DND-41 (cell line): ENCODE results near the gene MYLK4.

Source experiments
- ATAC-seq: fragments of 200-7000 bp; cut with Tn5 transposase; 3 replicates; pipeline ENCODE4 v1.9.1; 2021; ENCODE audit warnings: low read depth; ENCODE audit not compliant: insufficient read depth
- DNase-seq: peaks from one replicate; pipeline ENCODE4 v3.0.0-alpha.2; 2020
- H2AFZ ChIP-seq: 2 replicates; pipeline ENCODE4 v1.6.0; 2012; ENCODE audit warnings: low read depth, low read length
- H3K27ac ChIP-seq: 2 replicates; pipeline ENCODE4 v1.5.1; 2012; ENCODE audit warnings: low read length, inconsistent platforms
- H3K27me3 ChIP-seq: fragments of 200-600 bp; sonication (generic); 2 replicates; pipeline ENCODE4 v1.6.0; 2012; ENCODE audit warnings: low read length, mild to moderate bottlenecking, inconsistent platforms; ENCODE audit not compliant: insufficient read depth, poor library complexity
- H3K36me3 ChIP-seq: 2 replicates; pipeline ENCODE4 v1.5.1; 2012; ENCODE audit warnings: low read length, inconsistent platforms; ENCODE audit not compliant: insufficient read depth
- H3K4me1 ChIP-seq: 2 replicates; pipeline ENCODE4 v1.5.1; 2012; ENCODE audit warnings: mild to moderate bottlenecking, low read length; ENCODE audit not compliant: insufficient read depth
- H3K4me2 ChIP-seq: 2 replicates; pipeline ENCODE4 v1.6.0; 2012; ENCODE audit warnings: mild to moderate bottlenecking, moderate library complexity, low read length, inconsistent platforms; ENCODE audit not compliant: insufficient read depth
- H3K4me3 ChIP-seq, 2 experiments: fragments of 200-600 bp in 1 of 2; shearing (Covaris generic) in 1 of 2; 2 replicates each; pipeline ENCODE4 v1.5.1; 2012 to 2016; ENCODE audit warnings: inconsistent platforms in 2 of 2, low read length in 2 of 2, mild to moderate bottlenecking in 2 of 2, low read depth in 1 of 2, moderate library complexity in 1 of 2
- H3K79me2 ChIP-seq: 2 replicates; pipeline ENCODE4 v1.6.0; 2012; ENCODE audit warnings: low read length, inconsistent platforms; ENCODE audit not compliant: insufficient read depth
- H3K9ac ChIP-seq: 2 replicates; pipeline ENCODE4 v1.6.0; 2012; ENCODE audit warnings: low read depth, mild to moderate bottlenecking, inconsistent platforms, low read length, moderate library complexity
- H3K9me3 ChIP-seq: 2 replicates; pipeline ENCODE4 v1.5.1; 2012; ENCODE audit warnings: low read length, moderate library complexity, mild to moderate bottlenecking, inconsistent platforms; ENCODE audit not compliant: insufficient read depth, severe bottlenecking
- H4K20me1 ChIP-seq: 2 replicates; pipeline ENCODE4 v1.6.0; 2012; ENCODE audit warnings: low read length; ENCODE audit not compliant: insufficient read depth
- CTCF ChIP-seq: IDR thresholded peaks from 2 replicates; pipeline ENCODE4 v1.5.1; 2012; ENCODE audit warnings: borderline replicate concordance, low read length, moderate library complexity, mild to moderate bottlenecking; ENCODE audit not compliant: poor library complexity, severe bottlenecking; ENCODE audit errors: extremely low read depth
- EZH2 ChIP-seq: IDR thresholded peaks from 3 replicates; pipeline ENCODE4 v1.6.1; 2012; ENCODE audit warnings: borderline replicate concordance, low read depth, mild to moderate bottlenecking, moderate library complexity, low read length, inconsistent platforms; ENCODE audit not compliant: severe bottlenecking

MYLK4 gene

DNA sequence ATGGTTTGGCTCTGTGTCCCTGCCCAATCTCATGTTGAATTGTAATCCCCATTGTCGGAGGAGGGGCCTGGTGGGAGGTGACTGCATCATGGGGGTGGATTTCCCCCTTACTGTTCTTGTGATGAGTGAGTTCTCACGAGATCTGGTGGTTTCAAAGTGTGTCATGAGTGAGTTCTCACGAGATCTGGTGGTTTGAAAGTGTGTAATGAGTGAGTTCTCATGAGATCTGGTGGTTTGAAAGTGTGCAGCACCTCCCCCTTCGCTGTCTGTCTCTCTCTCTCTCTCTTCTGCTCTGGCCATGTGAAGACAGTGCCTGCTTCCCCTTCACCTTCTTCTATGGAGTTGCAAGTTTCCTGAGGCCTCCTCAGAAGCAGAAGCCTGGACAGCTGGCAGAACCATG is 87.6 kb downstream of the MYLK4 start:
- Histone ChIP-seq H3K4me2 (no peak overlapping the region), H3K27ac (no peak overlapping the region), H3K4me3 (no peak overlapping the region), H3K79me2 (no peaks in the 10 kb centered on the region), H4K20me1 (no peaks in the 10 kb centered on the region), H3K36me3 (no peaks in the 10 kb centered on the region), H3K4me1 (no peaks in the 10 kb centered on the region), H2AFZ (no peak overlapping the region), H3K9ac (no peak overlapping the region), H3K27me3 (peaks cover 5% of the 10 kb centered on the region), H3K9me3 (no peaks in the 10 kb centered on the region)
- no peak for DNase-seq
- TF ChIP-seq CTCF (no peak), EZH2 (no peak)
- no peak for ATAC-seq

GRCh38 chr6:2661651-2662050 is 89.1 kb downstream of the MYLK4 start:
- Histone ChIP-seq H3K27ac (no peak overlapping the region), H2AFZ (no peak overlapping the region), H3K9me3 (no peaks in the 10 kb centered on the region), H3K4me3 (no peak overlapping the region), H3K79me2 (no peaks in the 10 kb centered on the region), H3K4me1 (no peaks in the 10 kb centered on the region), H3K27me3 (peaks cover 8% of the 10 kb centered on the region), H3K4me2 (no peak overlapping the region), H3K36me3 (no peaks in the 10 kb centered on the region), H4K20me1 (no peaks in the 10 kb centered on the region), H3K9ac (no peak overlapping the region)
- ATAC-seq (no peak), DNase-seq (no peak)
- TF ChIP-seq EZH2 (no peak), CTCF (no peak)

GRCh38 chr6:2659882-2660281 is 90.8 kb downstream of the MYLK4 start:
- TF ChIP-seq CTCF (no peak), EZH2 (no peak)
- Histone ChIP-seq H2AFZ (no peak overlapping the region), H3K9ac (no peak overlapping the region), H3K27me3 (peaks cover 8% of the 10 kb centered on the region), H4K20me1 (no peaks in the 10 kb centered on the region), H3K9me3 (no peaks in the 10 kb centered on the region), H3K4me2 (no peak overlapping the region), H3K79me2 (no peaks in the 10 kb centered on the region), H3K27ac (no peak overlapping the region), H3K36me3 (no peaks in the 10 kb centered on the region), H3K4me3 (no peak overlapping the region), H3K4me1 (no peaks in the 10 kb centered on the region)
- DNase-seq (no peak), ATAC-seq (no peak)

DNA sequence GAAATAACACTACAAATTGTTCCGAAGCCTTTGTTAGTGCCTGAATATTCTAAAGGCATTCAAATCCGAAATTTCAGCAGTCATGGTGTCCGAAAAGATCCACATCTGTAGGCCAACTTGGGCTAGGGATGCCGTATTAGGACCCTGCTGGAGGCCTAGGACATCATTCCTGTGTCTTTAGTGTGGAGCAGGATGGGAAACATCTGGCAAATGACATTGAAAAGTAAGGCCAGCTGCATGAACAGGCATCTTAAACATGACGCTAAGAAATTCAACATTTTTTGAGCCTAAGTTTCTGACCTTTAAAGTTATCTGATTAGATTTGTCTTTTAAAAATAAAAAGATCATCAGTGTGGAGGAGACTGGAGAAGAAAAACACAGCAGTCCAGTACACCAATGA is 91.3 kb downstream of the MYLK4 start:
- TF ChIP-seq CTCF (no peak), EZH2 (no peak)
- no peak for ATAC-seq
- Histone ChIP-seq H3K36me3 (no peaks in the 10 kb centered on the region), H3K27me3 (peaks cover 8% of the 10 kb centered on the region), H2AFZ (no peak overlapping the region), H3K4me2 (no peak overlapping the region), H3K27ac (no peak overlapping the region), H3K79me2 (no peaks in the 10 kb centered on the region), H3K9ac (no peak overlapping the region), H3K4me3 (no peak overlapping the region), H4K20me1 (no peaks in the 10 kb centered on the region), H3K4me1 (no peaks in the 10 kb centered on the region), H3K9me3 (no peaks in the 10 kb centered on the region)
- DNase-seq: no peak
